ENCODE data around the gene MXRA8. TPM values are rescaled to one million over a fixed set of nuclear protein-coding genes. Genes with fewer than 3 reads are reported as not detected.

MXRA8 gene
- total RNA-seq, 1 donor from 2014 or later: 78.1 TPM

GRCh38 chr1:1332774-1333480 is 25.4 kb downstream of the MXRA8 start:
- TF ChIP-seq CTCF (conservative IDR thresholded peaks at IDR 0.05): no peak
- Mint-ChIP-seq H3K4me3 (no peak overlapping the region), H3K9me3 (no peaks in the 10 kb centered on the region), H3K36me3 (no peaks in the 10 kb centered on the region), H3K27ac (no peak overlapping the region), H3K4me1 (ENCODE audit: unreplicated experiment) (no peaks in the 10 kb centered on the region), H3K27me3 (no peaks in the 10 kb centered on the region)
- no peak for DNase-seq (ENCODE audit: extremely low spot score, unreplicated experiment)

GRCh38 chr1:1332031-1332755 is 26.2 kb downstream of the MXRA8 start:
- Mint-ChIP-seq H3K4me1 (ENCODE audit: unreplicated experiment) (no peaks in the 10 kb centered on the region), H3K27me3 (no peaks in the 10 kb centered on the region), H3K4me3 (no peak overlapping the region), H3K9me3 (no peaks in the 10 kb centered on the region), H3K36me3 (no peaks in the 10 kb centered on the region), H3K27ac (no peak overlapping the region)
- no peak for DNase-seq (ENCODE audit: extremely low spot score, unreplicated experiment)
- no peak for TF ChIP-seq CTCF (conservative IDR thresholded peaks at IDR 0.05)

- Mint-ChIP-seq H3K36me3 (no peaks in the 10 kb centered on the region), H3K4me3 (no peak within 1 kb of the TSS), H3K4me1 (ENCODE audit: unreplicated experiment) (no peaks in the 10 kb centered on the region), H3K27ac (no peak within 1 kb of the TSS), H3K9me3 (no peaks in the 10 kb centered on the region), H3K27me3 (no peaks in the 10 kb centered on the region)
- DNase-seq (ENCODE audit: extremely low spot score, unreplicated experiment): no peak
- TF ChIP-seq CTCF (conservative IDR thresholded peaks at IDR 0.05): no peak
Observed at GRCh38 chr1:1331068-1331965, 27.0 kb downstream of the MXRA8 start, which contains the start of gene TAS1R3. Gene TAS1R3 (plus strand): TSS chr1:1331280. CDS start chr1:1331346, 66 bp downstream.

GRCh38 chr1:1330366-1331067 is 27.8 kb downstream of the MXRA8 start:
- no peak for TF ChIP-seq CTCF (conservative IDR thresholded peaks at IDR 0.05)
- H3K36me3 Mint-ChIP-seq: no peaks in the 10 kb centered on the region
- no peak for DNase-seq (ENCODE audit: extremely low spot score, unreplicated experiment)
- H3K27ac Mint-ChIP-seq: no peak overlapping the region
- H3K27me3 Mint-ChIP-seq: no peaks in the 10 kb centered on the region
- H3K4me3 Mint-ChIP-seq: no peak overlapping the region
- H3K4me1 Mint-ChIP-seq (ENCODE audit: unreplicated experiment): no peaks in the 10 kb centered on the region
- H3K9me3 Mint-ChIP-seq: no peaks in the 10 kb centered on the region

All from type B pancreatic cell (in vitro differentiated cells).